IMR-90 (cell line): Measurements from ENCODE around the gene HRH2. TPM values are rescaled to one million over a fixed set of nuclear protein-coding genes. Genes with fewer than 3 reads are reported as not detected.
A peak's percentile ranks its signal among the peaks of the same experiment; 100 is the strongest.

Experiments used
- ATAC-seq: fragments of 200-7000 bp; cut with Tn5 transposase; 2 replicates; pipeline ENCODE4 v1.9.1; 2020; ENCODE audit warnings: low read depth, mild to moderate bottlenecking, moderate library complexity
- BruUV-seq: library from RNA; stranded (reverse); fragments of 400-500 nt; replicated peaks from 2 replicates; lab custom pipeline; 2021; lab: Mats Ljungman, UMichigan
- CTCF ChIA-PET: fragments of 300-600 bp; formaldehyde crosslinking; extraction: SDS; loops from one replicate; lab custom pipeline; 2021; ENCODE audit warnings: antibody characterized with exemption; lab: Yijun Ruan, JAX
- POLR2A ChIA-PET: fragments of 300-600 bp; sonication (Branson Sonifier 250); formaldehyde crosslinking; loops from one replicate; lab custom pipeline; 2022; ENCODE audit warnings: antibody characterized with exemption; ENCODE audit not compliant: unreplicated experiment; lab: Charles Lee
- DNase-seq: peaks from one replicate; pipeline ENCODE4 v3.0.0; 2013
- H2AFZ ChIP-seq: replicated peaks from 2 replicates; pipeline ENCODE3; 2013; ENCODE audit warnings: low read length, mild to moderate bottlenecking; ENCODE audit not compliant: poor library complexity
- H2AK5ac ChIP-seq: 2 replicates; pipeline ENCODE4 v1.6.1; 2013; ENCODE audit warnings: low read depth, low read length, inconsistent platforms
- H2AK9ac ChIP-seq: replicated peaks from 2 replicates; pipeline ENCODE3; 2013; ENCODE audit warnings: mild to moderate bottlenecking, low read depth, low read length, moderate library complexity; ENCODE audit not compliant: poor library complexity
- H2BK120ac ChIP-seq: 2 replicates; pipeline ENCODE4 v1.6.1; 2013; ENCODE audit warnings: low read depth, low read length, inconsistent platforms
- H2BK15ac ChIP-seq: 3 replicates; pipeline ENCODE4 v1.6.1; 2013; ENCODE audit warnings: low read depth, low read length, inconsistent platforms
- H2BK20ac ChIP-seq: 2 replicates; pipeline ENCODE4 v1.6.1; 2013; ENCODE audit warnings: low read depth, mild to moderate bottlenecking, inconsistent platforms, low read length, moderate library complexity
- H2BK5ac ChIP-seq: 2 replicates; pipeline ENCODE4 v1.6.1; 2013; ENCODE audit warnings: mild to moderate bottlenecking, low read depth, low read length, inconsistent platforms; ENCODE audit not compliant: poor library complexity, severe bottlenecking
- H3K14ac ChIP-seq: replicated peaks from 2 replicates; pipeline ENCODE4 v1.6.1; 2013; ENCODE audit warnings: low read depth, low read length, inconsistent platforms
- H3K18ac ChIP-seq: 2 replicates; pipeline ENCODE4 v1.6.1; 2013; ENCODE audit warnings: low read depth, low read length, control low read depth
- H3K23ac ChIP-seq: 2 replicates; pipeline ENCODE4 v1.6.1; 2013; ENCODE audit warnings: low read depth, low read length, inconsistent platforms
- H3K27ac ChIP-seq: 2 replicates; pipeline ENCODE4 v1.5.1; 2013; ENCODE audit warnings: mild to moderate bottlenecking, control low read depth, low read length; ENCODE audit not compliant: insufficient read depth
- H3K27me3 ChIP-seq: 2 replicates; pipeline ENCODE4 v1.6.1; 2013; ENCODE audit warnings: low read length; ENCODE audit not compliant: control insufficient read depth, insufficient read depth
- H3K36me3 ChIP-seq: 2 replicates; pipeline ENCODE4 v1.6.1; 2013; ENCODE audit warnings: low read length, mixed read lengths; ENCODE audit not compliant: control insufficient read depth, insufficient read depth
- H3K4ac ChIP-seq: 2 replicates; pipeline ENCODE4 v1.6.1; 2013; ENCODE audit warnings: low read depth, low read length, inconsistent platforms
- H3K4me1 ChIP-seq: 2 replicates; pipeline ENCODE4 v1.6.1; 2013; ENCODE audit warnings: low read length, mixed read lengths; ENCODE audit not compliant: control insufficient read depth, insufficient read depth
- H3K4me2 ChIP-seq: 2 replicates; pipeline ENCODE4 v1.6.1; 2013; ENCODE audit warnings: low read depth, mild to moderate bottlenecking, control low read depth, low read length, moderate library complexity
- H3K4me3 ChIP-seq: 2 replicates; pipeline ENCODE4 v1.5.1; 2013; ENCODE audit warnings: low read depth, mild to moderate bottlenecking, control low read depth, low read length, moderate library complexity; ENCODE audit not compliant: insufficient read depth
- H3K56ac ChIP-seq: 2 replicates; pipeline ENCODE4 v1.6.1; 2013; ENCODE audit warnings: low read length, inconsistent platforms; ENCODE audit not compliant: insufficient read depth; ENCODE audit errors: extremely low read depth
- H3K79me1 ChIP-seq, 2 experiments: 2 replicates each; pipeline ENCODE4 v1.6.1; 2013; ENCODE audit warnings: low read length in 2 of 2, inconsistent platforms in 1 of 2, low read depth in 1 of 2
- H3K9ac ChIP-seq: 2 replicates; pipeline ENCODE4 v1.6.1; 2013; ENCODE audit warnings: low read depth, low read length, control low read depth
- H3K9me1 ChIP-seq: 2 replicates; pipeline ENCODE4 v1.6.1; 2013; ENCODE audit warnings: low read length, inconsistent platforms; ENCODE audit not compliant: insufficient read depth
- H3K9me3 ChIP-seq: 2 replicates; pipeline ENCODE4 v1.6.1; 2013; ENCODE audit warnings: low read length; ENCODE audit not compliant: control insufficient read depth, insufficient read depth
- H4K20me1 ChIP-seq: 2 replicates; pipeline ENCODE4 v1.6.1; 2013; ENCODE audit warnings: low read length, inconsistent platforms; ENCODE audit not compliant: insufficient read depth
- H4K5ac ChIP-seq: 2 replicates; pipeline ENCODE4 v1.6.1; 2013; ENCODE audit warnings: mild to moderate bottlenecking, low read depth, low read length, control low read depth
- H4K8ac ChIP-seq, 2 experiments: 2 replicates each; pipeline ENCODE4 v1.6.1; 2013; ENCODE audit warnings: low read depth in 2 of 2, low read length in 2 of 2, control low read depth in 1 of 2, inconsistent platforms in 1 of 2
- H4K91ac ChIP-seq: 2 replicates; pipeline ENCODE4 v1.6.1; 2013; ENCODE audit warnings: low read depth, low read length, inconsistent platforms; ENCODE audit not compliant: insufficient read depth
- CHD1 ChIP-seq: IDR thresholded peaks from 2 replicates; pipeline ENCODE4 v1.6.1; 2012; ENCODE audit warnings: low read depth, low read length, improper control_type of control experiment
- FOS ChIP-seq: fragments of 150-350 bp; IDR thresholded peaks from 2 replicates; pipeline ENCODE4 v1.6.1; 2016; ENCODE audit warnings: low read depth, low read length
- RAD21 ChIP-seq: IDR thresholded peaks from 2 replicates; pipeline ENCODE4 v1.6.1; 2012; ENCODE audit warnings: low read length, improper control_type of control experiment
- RCOR1 ChIP-seq: IDR thresholded peaks from 2 replicates; pipeline ENCODE4 v1.6.1; 2012; ENCODE audit warnings: mild to moderate bottlenecking, low read length, improper control_type of control experiment; ENCODE audit not compliant: insufficient replicate concordance
- SMC3 ChIP-seq: fragments of 150-350 bp; IDR thresholded peaks from 2 replicates; pipeline ENCODE4 v1.6.1; 2016; ENCODE audit warnings: low read depth, mild to moderate bottlenecking, antibody characterized with exemption, low read length, moderate library complexity
- USF2 ChIP-seq: fragments of 150-350 bp; IDR thresholded peaks from 2 replicates; pipeline ENCODE4 v1.6.1; 2017; ENCODE audit warnings: mild to moderate bottlenecking, antibody characterized with exemption, low read length, low read depth
- WGBS, 2 experiments: methylation state at CpG; one replicate each; pipeline versions ENCODE4 v1.1.5 to v1.1.7; 2013; ENCODE audit warnings: missing lambda C conversion rate in 2 of 2; ENCODE audit not compliant: insufficient read length in 1 of 2; ENCODE audit errors: extremely low coverage in 2 of 2; 5-methylcytosine and 5-hydroxymethylcytosine counted together
- dilution Hi-C: fragments of 300-500 bp; cut with HindIII; formaldehyde crosslinking; loops from one replicate; pipeline ENCODE4 v1.14.3; 2018; ENCODE audit warnings: low sequenced_read_pairs; ENCODE audit not compliant: unreplicated experiment
- in situ Hi-C: fragments of 300-500 bp; cut with MboI; formaldehyde crosslinking; loops from 3 replicates; pipeline ENCODE4 v1.14.3; 2019; ENCODE audit warnings: low sequenced_read_pairs, inconsistent platforms, mixed read lengths
- intact Hi-C: fragments of 100-400 bp; cut with micrococcal nuclease; formaldehyde crosslinking; loops from 2 replicates; pipeline ENCODE4 v1.10.0; 2022
- polyA plus RNA-seq, 3 experiments: library from polyadenylated mRNA; depleted of rRNA; stranded (reverse); fragments of >200 nt; gene quantifications; 2 replicates each; pipeline ENCODE4 v1.2.3, GENCODE V29; 2012; ENCODE audit warnings: low replicate concordance in 1 of 3
- total RNA-seq: library from RNA; depleted of rRNA; stranded (reverse); fragments of >200 nt; gene quantifications from 2 replicates; pipeline ENCODE4 v1.2.3, GENCODE V29; 2012

HRH2 gene
- total and polyA plus RNA-seq, 2 of the 4 experiments (the other 2 are of a cell fraction), result not detected

GRCh38 chr5:175746851-175747250, 89.0 kb downstream of the HRH2 start:
- dilution Hi-C loops (no loop called here), intact Hi-C loops (no loop called here), in situ Hi-C loops (loop anchor here (25.0 kb wide), 2 partner anchors 590 to 815 kb away; no protein-coding TSS in a partner anchor)
- no peak overlapping the region for H2BK15ac ChIP-seq
- no peak overlapping the region for H4K8ac ChIP-seq
- DNase-seq (peak; percentile 15), ATAC-seq (no peak)
- CTCF ChIA-PET, result interaction anchor here (0.6 to 1.1 kb wide), 2 partner anchors 9 to 174 kb away, joined by 3 to 4 read pairs; no protein-coding TSS in a partner anchor
- no peaks in the 10 kb centered on the region for H3K9me3 ChIP-seq
- H4K5ac ChIP-seq, result no peak overlapping the region
- H2BK20ac ChIP-seq, result no peak overlapping the region
- H3K4me3 ChIP-seq, result no peak overlapping the region
- H2AK5ac ChIP-seq, result no peak overlapping the region
- H3K56ac ChIP-seq, result no peak overlapping the region
- no peaks in the 10 kb centered on the region for H4K20me1 ChIP-seq
- no peak overlapping the region for H3K27ac ChIP-seq
- H3K23ac ChIP-seq, result no peak overlapping the region
- no peak overlapping the region for H3K4me2 ChIP-seq
- no peak overlapping the region for H2BK5ac ChIP-seq
- no peaks in the 10 kb centered on the region for H3K27me3 ChIP-seq
- H2AFZ ChIP-seq, result no peak overlapping the region
- H2AK9ac ChIP-seq, result no peak overlapping the region
- no peaks in the 10 kb centered on the region for H3K79me1 ChIP-seq
- no peak overlapping the region for H3K14ac ChIP-seq
- H3K18ac ChIP-seq, result no peak overlapping the region
- POLR2A ChIA-PET, result no interaction called here
- no CpG with 5 or more reads among the region's 2 CpGs for WGBS, 2 experiments
- H3K4me1 ChIP-seq, result no peaks in the 10 kb centered on the region
- H2BK120ac ChIP-seq, result no peak overlapping the region
- H3K36me3 ChIP-seq, result no peaks in the 10 kb centered on the region
- TF ChIP-seq USF2, result peak; percentile 85
- no peak for TF ChIP-seq SMC3
- TF ChIP-seq RCOR1, result no peak
- no peak for TF ChIP-seq FOS
- no peak for TF ChIP-seq RAD21
- no peak for TF ChIP-seq CHD1
- no TSS peak for BruUV-seq
- no peaks in the 10 kb centered on the region for H3K9me1 ChIP-seq
- H4K91ac ChIP-seq, result no peak overlapping the region
- no peak overlapping the region for H3K4ac ChIP-seq
- no peak overlapping the region for H3K9ac ChIP-seq
